ENCODE results near the gene PSMD1.

GRCh38 chr2:231015926-231016325 is 40.7 kb upstream of the PSMD1 start:
- TF ChIP-seq, protein P1, sequence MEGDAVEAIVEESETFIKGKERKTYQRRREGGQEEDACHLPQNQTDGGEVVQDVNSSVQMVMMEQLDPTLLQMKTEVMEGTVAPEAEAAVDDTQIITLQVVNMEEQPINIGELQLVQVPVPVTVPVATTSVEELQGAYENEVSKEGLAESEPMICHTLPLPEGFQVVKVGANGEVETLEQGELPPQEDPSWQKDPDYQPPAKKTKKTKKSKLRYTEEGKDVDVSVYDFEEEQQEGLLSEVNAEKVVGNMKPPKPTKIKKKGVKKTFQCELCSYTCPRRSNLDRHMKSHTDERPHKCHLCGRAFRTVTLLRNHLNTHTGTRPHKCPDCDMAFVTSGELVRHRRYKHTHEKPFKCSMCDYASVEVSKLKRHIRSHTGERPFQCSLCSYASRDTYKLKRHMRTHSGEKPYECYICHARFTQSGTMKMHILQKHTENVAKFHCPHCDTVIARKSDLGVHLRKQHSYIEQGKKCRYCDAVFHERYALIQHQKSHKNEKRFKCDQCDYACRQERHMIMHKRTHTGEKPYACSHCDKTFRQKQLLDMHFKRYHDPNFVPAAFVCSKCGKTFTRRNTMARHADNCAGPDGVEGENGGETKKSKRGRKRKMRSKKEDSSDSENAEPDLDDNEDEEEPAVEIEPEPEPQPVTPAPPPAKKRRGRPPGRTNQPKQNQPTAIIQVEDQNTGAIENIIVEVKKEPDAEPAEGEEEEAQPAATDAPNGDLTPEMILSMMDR (IDR thresholded peaks at IDR 0.05; ENCODE audit: poor library complexity, severe bottlenecking), result no peak
- TF ChIP-seq REST (IDR thresholded peaks at IDR 0.05; ENCODE audit: borderline replicate concordance), result no peak
- TF ChIP-seq EZH2 (IDR thresholded peaks at IDR 0.05; ENCODE audit: borderline replicate concordance, insufficient read depth, low read length, poor library complexity, severe bottlenecking), result no peak
- no peak for TF ChIP-seq EP300 (conservative IDR thresholded peaks at IDR 0.05; ENCODE audit: poor library complexity, severe bottlenecking)
- no peak for TF ChIP-seq RAD21 (conservative IDR thresholded peaks at IDR 0.05)
- TF ChIP-seq POLR2AphosphoS5 (IDR thresholded peaks at IDR 0.05), result no peak
- no peak for TF ChIP-seq SMC3 (conservative IDR thresholded peaks at IDR 0.05; ENCODE audit: poor library complexity)
- TF ChIP-seq TAF1 (IDR thresholded peaks at IDR 0.05; ENCODE audit: low read depth), result no peak
- TF ChIP-seq MXI1 (conservative IDR thresholded peaks at IDR 0.05; ENCODE audit: poor library complexity, severe bottlenecking), result no peak
